CD4-positive, alpha-beta T cell treated with Interleukin-6 at 100 ng/mL for 8 hours (primary cell): ENCODE results near the gene MAG.

Experiments
- DNase-seq: peaks from one replicate; pipeline ENCODE4 v3.0.0-alpha.2; 2020; ENCODE audit warnings: mixed read lengths, low spot score

Gene MAG

DNA sequence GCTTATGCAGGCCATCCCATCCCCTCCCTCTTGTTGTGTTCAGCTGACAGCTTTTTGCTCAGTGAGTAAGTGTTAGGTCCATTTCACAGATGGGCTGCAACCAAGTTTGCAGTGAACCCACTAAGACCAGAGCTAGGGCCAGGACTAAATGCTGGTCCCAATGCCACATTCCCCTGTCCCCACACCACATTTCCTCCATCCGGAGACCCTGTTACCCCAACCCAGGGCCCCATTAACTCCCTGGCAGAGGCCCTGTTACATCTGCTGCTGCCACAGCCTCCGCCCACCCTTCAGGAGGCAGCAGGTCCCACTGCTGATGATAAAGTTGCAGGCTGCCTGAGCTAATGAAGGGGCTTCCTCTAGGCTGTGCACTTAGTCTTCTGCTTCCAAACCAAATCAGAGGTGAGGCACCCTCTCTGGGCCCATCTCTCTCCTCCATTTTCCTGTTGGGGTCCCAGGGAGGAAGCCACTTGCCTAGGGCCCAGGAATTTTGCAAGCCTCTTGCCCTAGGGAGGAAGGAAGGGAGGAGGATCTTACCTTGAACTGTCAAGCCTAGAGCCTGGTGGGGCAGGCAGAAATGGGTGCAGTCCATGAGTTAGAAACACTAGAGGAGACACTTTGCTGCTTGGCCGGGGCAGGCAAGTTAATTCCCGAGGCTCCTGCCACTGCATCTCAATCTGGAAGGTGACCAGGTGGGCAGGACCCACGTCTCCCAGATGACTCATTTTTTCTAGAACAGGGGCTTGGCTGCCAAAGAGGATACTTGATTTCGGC lies 26.6 kb upstream of the MAG start:
- DNase-seq: no peak

DNA sequence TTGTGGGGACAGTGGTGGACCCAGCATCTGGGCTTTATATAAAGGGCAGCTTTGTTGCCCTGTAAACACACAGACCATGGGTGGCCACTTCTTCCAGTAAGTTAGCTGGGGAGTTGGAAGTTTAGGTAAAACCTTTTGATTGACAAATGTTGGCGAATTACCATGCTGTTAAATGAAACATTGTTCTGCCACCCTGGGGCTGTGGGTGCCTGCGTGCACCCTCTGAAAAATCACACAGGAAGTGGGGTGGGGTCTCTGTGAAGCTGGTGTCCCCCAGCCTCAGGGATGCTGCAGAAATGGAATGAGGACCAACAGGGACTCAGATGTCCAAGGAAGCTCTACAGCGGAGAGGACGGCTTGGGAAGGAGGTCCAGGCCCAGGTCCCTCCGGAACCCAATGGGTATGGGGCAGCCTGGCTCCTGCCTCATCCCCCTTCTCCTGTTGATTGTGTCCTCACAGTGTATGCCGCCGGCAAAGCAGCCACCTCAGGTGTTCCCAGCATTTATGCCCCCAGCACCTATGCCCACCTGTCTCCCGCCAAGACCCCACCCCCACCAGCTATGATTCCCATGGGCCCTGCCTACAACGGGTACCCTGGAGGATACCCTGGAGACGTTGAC lies 26.0 kb upstream of the MAG start:
- DNase-seq: no peak

DNA sequence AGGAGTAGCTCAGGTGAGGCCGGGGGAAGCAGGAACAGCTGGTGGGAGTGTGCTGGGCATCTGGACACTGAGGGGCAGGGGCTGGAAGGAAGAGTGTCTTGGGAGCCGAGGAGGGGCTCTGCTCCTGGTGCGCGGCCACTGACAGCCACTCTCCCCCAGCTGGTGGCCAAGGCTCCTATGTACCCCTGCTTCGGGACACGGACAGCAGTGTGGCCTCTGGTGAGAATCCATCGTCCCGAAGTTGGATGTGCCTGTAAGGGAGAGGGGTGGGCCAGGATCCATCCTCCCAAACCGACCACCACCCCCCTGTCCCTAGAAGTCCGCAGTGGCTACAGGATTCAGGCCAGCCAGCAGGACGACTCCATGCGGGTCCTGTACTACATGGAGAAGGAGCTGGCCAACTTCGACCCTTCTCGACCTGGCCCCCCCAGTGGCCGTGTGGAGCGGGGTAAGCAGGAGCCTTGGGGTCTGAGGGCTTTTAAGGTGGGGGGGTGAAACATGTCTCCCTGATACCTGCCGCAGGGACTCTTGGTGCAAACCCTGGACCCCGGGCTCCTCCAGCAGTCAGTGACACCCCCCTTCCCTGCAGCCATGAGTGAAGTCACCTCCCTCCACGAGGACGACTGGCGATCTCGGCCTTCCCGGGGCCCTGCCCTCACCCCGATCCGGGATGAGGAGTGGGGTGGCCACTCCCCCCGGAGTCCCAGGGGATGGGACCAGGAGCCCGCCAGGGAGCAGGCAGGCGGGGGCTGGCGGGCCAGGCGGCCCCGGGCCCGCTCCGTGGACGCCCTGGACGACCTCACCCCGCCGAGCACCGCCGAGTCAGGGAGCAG lies 25.2 kb upstream of the MAG start:
- DNase-seq: no peak

DNA sequence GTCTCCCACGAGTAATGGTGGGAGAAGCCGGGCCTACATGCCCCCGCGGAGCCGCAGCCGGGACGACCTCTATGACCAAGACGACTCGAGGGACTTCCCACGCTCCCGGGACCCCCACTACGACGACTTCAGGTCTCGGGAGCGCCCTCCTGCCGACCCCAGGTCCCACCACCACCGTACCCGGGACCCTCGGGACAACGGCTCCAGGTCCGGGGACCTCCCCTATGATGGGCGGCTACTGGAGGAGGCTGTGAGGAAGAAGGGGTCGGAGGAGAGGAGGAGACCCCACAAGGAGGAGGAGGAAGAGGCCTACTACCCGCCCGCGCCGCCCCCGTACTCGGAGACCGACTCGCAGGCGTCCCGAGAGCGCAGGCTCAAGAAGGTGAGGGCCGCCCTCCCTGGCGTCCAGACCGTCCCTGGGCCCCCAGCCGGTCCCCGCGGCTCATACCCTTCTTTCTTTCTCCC lies 24.6 kb upstream of the MAG start:
- no peak for DNase-seq

DNA sequence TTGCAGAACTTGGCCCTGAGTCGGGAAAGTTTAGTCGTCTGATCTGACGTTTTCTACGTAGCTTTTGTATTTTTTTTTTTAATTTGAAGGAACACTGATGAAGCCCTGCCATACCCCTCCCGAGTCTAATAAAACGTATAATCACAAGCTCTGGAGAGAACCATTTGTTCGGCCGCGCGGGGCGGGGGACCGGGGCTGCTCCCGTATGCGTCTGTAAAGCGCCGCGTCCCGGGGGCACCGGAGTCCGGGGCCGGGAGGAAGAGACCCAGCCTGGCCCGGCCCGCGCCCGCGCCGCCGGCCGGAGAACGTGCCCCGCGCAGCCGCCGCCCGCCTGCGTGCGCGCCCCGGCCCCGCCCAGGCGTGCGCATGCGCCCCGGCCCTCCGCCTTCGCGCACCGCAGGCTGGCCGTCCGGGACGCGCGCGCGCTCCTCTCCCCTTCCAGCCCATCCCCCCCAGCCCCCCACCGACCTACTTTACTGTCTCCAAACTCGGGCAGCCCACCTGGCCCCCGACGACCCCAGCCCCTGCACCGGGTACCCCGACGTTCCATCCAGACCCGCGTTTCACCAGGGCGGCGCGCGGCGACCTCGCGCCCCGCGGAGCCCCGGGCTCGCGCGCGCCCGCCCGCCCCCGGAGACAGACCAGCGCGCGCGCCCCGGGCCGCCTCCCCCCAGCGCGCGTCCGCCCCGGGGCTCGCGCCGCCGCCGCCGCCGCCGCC lies 24.0 kb upstream of the MAG start:
- peak; percentile 74 for DNase-seq

DNA sequence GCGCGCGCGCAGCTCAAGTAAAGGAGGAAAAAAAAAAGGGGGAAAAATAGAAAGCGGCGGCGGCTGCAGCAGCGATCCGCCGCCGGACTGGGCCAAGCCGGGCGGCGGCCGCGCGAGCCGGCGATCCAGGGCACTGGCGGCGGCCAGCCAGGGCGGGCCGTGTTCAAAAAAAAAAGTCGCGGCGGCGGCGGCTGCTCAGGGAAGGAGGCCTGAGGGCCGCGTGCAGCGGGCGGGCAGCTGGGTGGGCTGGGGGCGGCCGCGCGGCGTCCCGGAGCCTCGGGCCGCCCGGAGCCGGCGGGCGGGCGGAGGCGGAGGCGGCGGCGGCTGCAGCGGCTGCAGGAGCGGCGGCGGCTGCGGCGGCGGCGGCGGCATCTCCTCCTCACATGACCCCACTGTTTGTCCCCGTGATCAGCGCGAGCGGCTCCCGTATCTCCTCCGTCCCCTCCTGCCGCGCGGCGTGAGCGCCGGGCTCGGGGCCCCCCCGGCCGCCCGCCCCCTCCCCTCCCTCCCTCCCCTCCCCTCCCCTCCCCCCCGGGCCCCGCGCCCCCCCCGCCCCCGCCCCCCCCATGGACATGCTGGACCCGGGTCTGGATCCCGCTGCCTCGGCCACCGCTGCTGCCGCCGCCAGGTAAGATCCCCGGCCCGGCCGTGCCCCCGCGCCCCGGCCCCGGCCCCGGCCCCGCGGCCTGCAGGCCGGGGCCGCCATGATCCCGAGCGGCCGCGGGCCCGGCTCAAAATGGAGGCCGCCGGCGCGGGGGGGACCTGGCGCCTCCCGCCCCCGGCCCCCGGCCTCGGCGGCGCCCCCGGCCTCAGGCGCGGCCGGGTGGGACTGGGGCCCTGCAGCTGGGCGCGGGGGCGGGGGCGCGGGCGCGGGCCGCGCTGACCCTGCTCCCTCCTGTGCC lies 23.2 kb upstream of the MAG start, which contains the start of gene USF2:
USF2 (plus strand) TSS at position 427 of the 902 bp plus-strand sequence; CDS start at position 567, 140 bp downstream.
- DNase-seq: peak; percentile 55

DNA sequence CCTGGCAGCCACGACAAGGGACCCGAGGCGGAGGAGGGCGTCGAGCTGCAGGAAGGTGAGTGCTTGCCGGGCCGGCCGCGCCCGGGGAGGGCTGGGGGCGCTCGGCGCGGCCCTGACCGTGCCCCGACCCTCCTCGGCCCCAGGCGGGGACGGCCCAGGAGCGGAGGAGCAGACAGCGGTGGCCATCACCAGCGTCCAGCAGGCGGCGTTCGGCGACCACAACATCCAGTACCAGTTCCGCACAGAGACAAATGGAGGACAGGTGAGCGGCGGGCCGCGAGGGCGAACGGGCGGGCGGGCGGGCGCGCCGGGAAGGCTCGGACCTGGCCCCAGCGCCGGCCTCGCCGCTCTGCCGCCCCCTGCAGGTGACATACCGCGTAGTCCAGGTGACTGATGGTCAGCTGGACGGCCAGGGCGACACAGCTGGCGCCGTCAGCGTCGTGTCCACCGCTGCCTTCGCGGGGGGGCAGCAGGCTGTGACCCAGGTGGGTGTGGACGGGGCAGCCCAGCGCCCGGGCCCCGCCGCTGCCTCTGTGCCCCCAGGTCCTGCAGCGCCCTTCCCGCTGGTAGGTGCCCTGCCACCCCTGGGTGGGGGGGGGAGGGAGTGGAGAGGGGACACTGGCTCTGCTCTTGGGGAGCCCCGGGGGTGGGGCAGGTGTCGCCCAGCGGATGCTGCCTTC lies 22.4 kb upstream of the MAG start:
- DNase-seq: peak; percentile 78

DNA sequence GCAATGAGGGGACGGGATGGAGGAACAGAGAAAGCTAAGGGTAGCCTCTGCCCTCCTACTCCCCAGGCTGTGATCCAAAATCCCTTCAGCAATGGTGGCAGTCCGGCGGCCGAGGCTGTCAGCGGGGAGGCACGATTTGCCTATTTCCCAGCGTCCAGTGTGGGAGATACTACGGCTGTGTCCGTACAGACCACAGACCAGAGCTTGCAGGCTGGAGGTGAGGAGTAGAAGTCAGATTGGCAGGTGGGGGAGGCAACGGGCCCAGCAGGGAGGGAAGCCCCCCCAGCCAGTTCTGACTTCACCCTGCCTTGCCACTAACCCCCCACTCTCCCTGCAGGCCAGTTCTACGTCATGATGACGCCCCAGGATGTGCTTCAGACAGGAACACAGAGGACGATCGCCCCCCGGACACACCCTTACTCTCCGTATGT lies 21.6 kb upstream of the MAG start:
- DNase-seq: no peak

DNA sequence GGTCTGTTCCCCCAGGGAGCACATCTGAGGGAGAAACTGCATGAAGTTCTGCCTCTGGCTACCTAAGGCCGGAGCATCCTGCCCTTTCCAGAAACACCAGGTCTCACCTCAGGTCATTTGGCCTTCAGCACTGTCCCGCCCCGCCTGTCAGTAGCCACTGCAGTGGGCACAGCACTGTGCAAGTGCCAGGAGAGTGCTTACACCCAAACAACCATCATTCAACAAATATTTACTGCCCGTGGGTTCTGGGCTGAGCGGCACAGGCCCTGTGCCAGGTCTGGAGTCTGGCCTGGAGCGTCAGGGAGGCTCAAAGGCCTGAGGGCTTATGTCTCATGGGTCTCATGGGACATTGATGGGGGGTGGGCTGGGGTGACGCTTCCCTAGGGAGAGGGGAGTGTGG lies 20.4 kb upstream of the MAG start:
- no peak for DNase-seq

DNA sequence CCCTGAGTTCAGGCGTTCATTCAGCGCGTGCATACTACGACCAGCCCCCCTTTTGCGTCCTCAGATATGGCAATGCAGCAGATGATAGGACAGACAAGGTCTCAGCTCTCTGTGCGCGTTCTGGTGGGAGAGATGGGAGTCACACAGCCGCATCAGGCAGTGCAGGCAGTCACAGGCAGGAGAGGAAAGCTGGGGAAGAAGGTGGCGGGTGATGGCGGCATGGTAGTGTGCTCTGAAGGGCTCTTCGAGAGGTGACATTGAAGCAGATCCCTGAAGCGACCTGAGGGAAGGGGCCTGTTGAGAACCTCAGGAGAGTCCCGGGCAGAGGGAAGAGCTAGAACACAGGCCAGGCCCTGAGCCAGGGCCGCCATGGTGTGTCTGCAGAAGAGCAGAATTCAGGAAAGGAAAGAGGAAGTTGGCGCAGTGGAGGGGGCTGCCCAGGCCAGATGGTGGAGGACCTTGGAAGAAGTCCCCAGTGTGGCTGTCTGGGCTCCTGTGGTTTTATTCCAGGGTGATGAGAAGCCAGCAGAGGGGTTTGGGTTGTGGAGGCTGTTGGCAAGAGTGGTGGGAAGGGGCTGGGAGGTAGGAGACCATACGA lies 19.7 kb upstream of the MAG start:
- DNase-seq: no peak

DNA sequence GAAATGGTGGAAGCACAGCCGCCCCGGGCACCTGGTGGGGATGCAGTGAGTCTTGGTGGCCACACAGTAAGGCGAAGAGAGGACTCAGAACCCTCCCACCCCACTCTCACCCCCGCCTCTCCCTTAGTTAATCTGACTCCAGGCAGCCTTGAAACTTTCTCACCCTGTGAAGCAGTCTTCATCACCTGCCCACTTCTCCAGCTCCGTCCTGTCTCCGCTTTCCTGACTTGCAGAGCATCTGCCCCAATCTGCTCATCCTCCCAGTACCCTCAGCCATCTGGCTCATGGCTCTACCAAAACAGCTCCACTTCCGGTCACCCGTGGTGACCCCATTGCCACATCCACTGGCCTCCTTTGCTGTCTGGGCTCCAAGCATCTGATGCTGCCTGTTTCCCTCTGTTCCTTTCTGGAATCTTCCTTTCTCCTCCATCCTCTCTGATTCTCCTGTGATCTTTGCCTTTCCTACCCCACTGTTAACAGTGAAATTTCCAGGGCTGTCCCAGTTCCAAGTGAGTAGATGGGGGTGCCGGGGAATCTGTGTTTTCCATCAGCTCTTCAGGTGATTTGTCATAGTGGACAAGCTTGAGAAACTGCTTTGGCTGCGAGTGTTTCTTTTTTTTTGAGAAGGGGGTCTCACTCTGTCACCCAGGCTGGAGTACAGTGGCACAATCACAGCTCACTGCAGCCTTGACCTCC lies 18.9 kb upstream of the MAG start:
- no peak for DNase-seq

DNA sequence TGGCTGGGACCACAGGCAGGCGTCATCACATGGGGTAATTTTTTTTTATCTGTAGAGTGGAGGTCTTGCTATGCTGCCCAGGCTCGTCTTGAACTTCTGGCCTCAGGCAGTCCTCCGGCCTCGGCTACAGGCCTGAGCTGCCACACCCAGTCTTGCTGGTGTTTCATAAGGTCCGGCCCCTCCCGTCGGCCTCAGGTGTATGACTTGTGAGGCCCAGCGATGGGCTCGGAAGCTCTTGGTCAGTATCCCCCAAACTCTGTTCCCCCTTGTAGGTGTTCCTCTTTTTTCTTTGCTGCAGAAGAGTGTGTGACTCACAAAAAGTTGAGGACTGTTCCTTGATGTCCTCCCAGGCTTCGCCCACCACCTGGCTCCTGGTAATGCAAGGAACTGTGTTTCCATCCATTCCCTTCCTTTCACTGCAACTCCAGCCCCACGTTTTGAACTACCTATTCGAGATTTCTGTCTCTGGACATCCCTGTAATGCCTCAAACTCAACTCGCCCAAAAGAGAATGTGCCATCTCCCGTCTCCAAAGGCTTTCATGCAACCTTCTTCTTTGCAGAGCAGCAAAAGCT lies 18.2 kb upstream of the MAG start:
- no peak for DNase-seq

DNA sequence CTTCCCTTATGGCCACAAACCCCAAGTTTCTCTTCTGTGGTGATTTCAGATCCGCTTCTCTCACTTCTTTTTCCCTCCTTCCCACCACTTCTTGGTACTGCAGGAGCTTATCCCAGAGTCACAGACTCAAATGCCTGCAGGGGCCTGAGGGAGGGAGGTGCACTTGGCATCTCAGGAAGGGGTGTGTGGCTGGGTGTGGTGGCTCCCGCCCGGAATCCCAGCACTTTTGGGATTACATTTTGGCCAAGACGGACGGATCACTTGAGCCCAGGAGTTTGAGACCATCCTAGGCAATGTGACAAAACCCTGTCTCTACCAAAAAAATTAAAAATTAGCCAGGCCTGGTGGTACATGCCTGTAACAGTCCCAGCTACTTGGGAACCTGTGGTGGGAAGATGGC lies 17.6 kb upstream of the MAG start:
- no peak for DNase-seq

DNA sequence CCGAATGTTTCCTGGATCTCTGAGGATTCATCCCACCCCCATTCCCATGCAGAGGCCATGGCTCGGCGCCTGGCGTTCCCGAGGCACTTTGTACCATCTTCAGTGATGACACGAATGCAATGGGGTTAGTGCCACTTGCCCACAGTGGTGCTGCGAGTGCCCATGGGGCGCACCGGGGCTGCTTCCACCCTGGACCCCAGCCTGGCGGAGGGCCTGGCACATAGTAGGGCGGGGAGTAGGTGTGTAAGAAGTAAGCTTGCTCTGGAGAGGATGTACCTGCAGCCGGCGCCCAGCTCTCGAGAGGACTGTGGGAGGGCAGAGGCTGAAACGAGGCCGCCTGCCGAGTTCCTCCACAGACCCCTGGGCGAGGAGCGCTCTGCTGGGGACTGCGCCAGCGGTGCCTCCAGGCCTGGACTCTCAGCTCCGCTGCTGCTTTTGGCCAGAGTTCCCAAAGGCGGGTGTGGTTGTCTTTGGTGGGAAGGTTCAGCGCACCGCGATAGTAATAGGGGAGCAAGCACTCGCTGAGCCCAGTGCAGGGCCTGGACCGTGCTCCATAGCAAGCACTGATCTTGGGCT lies 15.2 kb upstream of the MAG start:
- no peak for DNase-seq

DNA sequence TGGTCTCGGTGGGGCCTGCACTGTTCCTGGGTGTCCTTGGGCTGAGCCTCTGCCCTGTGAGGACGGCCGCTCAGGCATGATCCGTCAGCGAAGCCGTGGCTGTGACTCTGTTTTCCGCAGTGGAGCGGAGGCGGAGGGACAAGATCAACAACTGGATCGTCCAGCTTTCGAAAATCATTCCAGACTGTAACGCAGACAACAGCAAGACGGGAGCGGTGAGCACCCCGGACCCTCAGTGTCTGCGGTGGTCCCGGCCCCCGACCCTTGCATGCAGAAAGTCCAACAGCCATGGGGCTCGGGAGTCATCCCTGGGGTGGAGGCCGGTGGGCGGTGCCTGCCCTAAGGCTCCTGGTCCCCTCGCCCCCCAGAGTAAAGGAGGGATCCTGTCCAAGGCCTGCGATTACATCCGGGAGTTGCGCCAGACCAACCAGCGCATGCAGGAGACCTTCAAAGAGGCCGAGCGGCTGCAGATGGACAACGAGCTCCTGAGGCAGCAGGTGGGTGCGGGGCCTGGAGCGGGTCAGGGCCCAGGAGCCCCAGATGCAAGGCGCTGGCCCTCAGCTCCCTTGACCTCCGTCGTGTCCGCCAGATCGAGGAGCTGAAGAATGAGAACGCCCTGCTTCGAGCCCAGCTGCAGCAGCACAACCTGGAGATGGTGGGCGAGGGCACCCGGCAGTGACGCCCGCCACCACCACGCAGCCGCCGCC lies 13.2 kb upstream of the MAG start:
- no peak for DNase-seq

DNA sequence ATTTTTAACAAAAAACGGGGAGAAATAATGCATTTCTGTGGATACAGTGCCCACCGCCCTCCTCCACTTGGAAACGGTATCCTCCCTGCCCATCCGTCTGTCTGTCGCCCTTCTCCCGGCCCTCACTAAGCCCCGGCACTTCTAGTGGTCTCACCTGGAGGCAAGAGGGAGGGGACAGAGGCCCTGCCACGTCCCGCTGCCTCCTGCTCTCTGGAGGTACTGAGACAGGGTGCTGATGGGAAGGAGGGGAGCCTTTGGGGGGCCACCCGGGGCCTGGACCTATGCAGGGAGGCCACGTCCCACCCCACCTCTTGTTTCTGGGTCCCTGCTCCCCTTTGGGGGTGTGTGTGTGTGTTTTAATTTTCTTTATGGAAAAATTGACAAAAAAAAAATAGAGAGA lies 12.6 kb upstream of the MAG start:
- DNase-seq: no peak

DNA sequence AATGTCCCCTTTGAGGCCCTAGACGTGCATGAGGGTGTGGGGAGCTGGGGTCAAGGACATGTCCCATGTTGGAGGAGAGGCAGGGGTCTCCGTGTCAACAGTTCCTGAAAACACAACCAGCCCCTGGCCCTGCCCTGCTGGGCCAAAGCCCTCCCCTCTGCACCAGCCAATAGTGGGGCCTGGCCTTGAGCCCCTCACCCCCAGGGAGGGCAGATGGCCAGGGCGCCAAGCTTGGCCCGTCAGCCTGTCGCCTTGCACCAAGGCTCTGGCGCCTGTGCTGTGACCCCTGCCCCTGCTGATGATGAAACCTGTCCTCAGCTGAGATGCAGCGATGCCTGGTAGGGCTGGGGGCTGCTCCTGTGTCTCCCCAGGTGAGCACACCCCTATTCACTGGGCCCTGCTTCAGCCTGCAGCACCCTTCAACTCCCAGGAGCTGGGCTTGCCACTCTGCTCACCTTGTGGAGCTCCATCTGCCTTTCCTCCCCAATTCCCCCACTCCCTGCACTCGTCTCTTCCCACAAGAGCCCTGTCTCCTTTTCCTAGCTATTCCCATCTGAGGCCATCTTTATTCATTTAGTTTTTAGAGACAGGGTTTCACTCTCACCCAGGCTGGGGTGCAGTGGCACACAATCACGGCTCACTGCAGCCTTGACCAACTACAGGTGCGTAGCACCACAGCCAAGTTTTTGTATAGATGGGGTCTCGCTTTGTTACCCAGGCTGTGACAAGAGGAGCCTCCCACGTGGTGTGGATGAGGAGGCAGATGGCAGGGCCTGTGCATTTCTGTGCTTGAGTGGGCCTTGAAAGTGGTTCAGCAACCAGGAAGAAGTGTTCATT lies 11.8 kb upstream of the MAG start:
- DNase-seq: no peak
